PFSK-1 (cell line): ENCODE measurements around the gene TMEM94.

Experiments
- FOXP2 ChIP-seq: optimal IDR thresholded peaks from 2 replicates; pipeline ENCODE3; 2011; ENCODE audit warnings: borderline replicate concordance, control low read depth, inconsistent platforms; ENCODE audit not compliant: insufficient read depth; ENCODE audit errors: extremely low read length, extremely low read depth
- POLR2AphosphoS5 ChIP-seq: IDR thresholded peaks from 2 replicates; pipeline ENCODE4 v1.6.1; 2012; ENCODE audit warnings: low read depth, mild to moderate bottlenecking, control low read depth, low read length, moderate library complexity
- SIN3A ChIP-seq: IDR thresholded peaks from 2 replicates; pipeline ENCODE4 v1.6.1; 2012; ENCODE audit warnings: mild to moderate bottlenecking, low read length, moderate library complexity, borderline replicate concordance; ENCODE audit not compliant: insufficient read depth
- TAF1 ChIP-seq: IDR thresholded peaks from 2 replicates; pipeline ENCODE4 v1.6.1; 2012; ENCODE audit warnings: low read length, control low read depth, borderline replicate concordance; ENCODE audit not compliant: insufficient read depth
- TF ChIP-seq, protein P1 (sequence below), 2 experiments: IDR thresholded peaks; 2 replicates each; pipeline versions ENCODE4 v1.6.1 to v1.8.0; 2011 to 2012; ENCODE audit warnings: low read depth in 2 of 2, low read length in 2 of 2, control low read depth in 1 of 2, inconsistent platforms in 1 of 2, mild to moderate bottlenecking in 1 of 2, moderate library complexity in 1 of 2; ENCODE audit not compliant: insufficient read depth in 1 of 2

TMEM94 gene

DNA sequence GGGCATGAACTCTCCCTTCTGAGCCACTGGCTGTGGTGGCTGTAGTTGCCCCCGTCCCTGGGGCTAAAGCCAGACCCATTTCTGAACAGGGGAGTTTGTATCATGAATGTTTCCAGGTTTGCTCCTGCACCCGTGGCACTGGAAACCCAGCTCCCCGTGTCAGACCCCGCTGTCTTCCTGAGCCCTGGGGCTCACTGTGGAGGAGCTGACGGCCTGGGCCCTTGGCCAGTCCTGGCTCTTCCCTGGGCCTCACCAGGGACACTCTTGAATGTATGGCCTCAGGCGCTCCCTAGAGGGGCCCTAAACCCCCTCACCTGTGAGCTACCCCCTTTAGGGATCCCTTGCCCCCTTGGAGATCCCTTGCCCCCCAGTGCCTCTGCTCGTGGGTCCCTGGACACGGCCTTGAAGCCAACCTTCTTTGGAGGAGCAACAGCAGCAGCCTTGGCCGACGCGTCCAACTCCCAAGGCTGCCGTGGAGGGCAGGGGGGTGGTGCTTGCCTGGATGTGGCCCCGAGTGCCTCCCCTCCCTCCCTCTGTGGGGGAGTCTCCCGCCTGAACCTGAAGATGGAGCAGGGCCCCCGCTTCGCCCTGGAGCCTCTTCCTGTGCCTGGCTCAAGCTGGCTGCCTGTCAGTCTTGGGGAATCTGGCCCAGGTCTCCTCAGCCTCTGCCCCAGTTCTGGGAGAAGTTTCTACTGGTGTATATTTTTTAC is 43.0 kb downstream of the TMEM94 start:
- TF ChIP-seq FOXP2 (no peak), SIN3A (no peak), TAF1 (no peak), POLR2AphosphoS5 (no peak; the same call in 1 of the 2 replicates)
- TF ChIP-seq, protein P1, sequence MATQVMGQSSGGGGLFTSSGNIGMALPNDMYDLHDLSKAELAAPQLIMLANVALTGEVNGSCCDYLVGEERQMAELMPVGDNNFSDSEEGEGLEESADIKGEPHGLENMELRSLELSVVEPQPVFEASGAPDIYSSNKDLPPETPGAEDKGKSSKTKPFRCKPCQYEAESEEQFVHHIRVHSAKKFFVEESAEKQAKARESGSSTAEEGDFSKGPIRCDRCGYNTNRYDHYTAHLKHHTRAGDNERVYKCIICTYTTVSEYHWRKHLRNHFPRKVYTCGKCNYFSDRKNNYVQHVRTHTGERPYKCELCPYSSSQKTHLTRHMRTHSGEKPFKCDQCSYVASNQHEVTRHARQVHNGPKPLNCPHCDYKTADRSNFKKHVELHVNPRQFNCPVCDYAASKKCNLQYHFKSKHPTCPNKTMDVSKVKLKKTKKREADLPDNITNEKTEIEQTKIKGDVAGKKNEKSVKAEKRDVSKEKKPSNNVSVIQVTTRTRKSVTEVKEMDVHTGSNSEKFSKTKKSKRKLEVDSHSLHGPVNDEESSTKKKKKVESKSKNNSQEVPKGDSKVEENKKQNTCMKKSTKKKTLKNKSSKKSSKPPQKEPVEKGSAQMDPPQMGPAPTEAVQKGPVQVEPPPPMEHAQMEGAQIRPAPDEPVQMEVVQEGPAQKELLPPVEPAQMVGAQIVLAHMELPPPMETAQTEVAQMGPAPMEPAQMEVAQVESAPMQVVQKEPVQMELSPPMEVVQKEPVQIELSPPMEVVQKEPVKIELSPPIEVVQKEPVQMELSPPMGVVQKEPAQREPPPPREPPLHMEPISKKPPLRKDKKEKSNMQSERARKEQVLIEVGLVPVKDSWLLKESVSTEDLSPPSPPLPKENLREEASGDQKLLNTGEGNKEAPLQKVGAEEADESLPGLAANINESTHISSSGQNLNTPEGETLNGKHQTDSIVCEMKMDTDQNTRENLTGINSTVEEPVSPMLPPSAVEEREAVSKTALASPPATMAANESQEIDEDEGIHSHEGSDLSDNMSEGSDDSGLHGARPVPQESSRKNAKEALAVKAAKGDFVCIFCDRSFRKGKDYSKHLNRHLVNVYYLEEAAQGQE (IDR thresholded peaks at IDR 0.05; ENCODE audit: insufficient read depth in 1 of 2, low read depth in 2 of 2, low read length in 2 of 2) = no peak

GRCh38 chr17:75500419-75501216 is 44.2 kb downstream of the TMEM94 start:
- TF ChIP-seq POLR2AphosphoS5 (no peak), SIN3A (no peak), TAF1 (no peak), FOXP2 (no peak)
- TF ChIP-seq, protein P1 (IDR thresholded peaks at IDR 0.05; ENCODE audit: insufficient read depth in 1 of 2, low read depth in 2 of 2, low read length in 2 of 2) = no peak

DNA sequence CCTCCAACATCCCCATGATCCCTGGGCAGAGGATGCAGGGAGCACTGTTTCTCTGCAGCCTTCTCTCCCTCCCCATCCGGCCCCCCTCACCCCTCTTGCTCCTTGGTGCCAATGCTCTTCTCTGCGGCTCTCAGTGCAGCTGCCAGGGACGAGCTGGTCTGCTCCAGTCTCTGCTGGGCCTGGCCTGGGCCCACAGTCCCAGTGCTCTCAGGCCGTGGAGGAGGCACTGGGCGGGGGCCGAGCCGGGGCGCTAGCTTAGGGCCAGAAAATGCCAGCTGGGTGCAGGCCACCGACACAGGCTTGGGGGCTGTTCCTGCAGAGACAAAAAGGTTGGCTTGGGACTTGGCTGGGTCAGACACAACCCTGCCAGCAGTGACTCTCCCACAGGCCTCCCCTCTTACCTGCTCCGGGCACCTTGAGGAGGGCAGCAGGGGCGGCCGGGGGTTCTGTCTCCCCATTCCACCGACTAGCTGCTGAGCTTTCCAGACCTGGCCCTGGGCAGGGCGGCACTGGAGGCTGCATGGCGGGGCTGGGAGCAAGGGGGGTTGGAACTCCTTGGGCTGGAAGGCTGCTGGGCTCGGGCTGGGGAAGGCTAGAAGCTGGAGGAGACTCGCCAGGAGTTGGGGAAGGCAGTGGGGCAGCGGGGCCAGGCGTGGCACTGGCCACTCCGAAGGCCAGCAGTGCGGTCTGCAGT is 45.1 kb downstream of the TMEM94 start:
- no peak for TF ChIP-seq FOXP2
- no peak for TF ChIP-seq POLR2AphosphoS5
- no peak for TF ChIP-seq TAF1
- TF ChIP-seq, protein P1 (IDR thresholded peaks at IDR 0.05; ENCODE audit: insufficient read depth in 1 of 2, low read depth in 2 of 2, low read length in 2 of 2) = no peak
- TF ChIP-seq SIN3A = no peak

GRCh38 chr17:75502072-75502720 is 45.8 kb downstream of the TMEM94 start:
- TF ChIP-seq FOXP2 (no peak), POLR2AphosphoS5 (no peak), TAF1 (no peak), SIN3A (no peak)
- TF ChIP-seq, protein P1 (IDR thresholded peaks at IDR 0.05; ENCODE audit: insufficient read depth in 1 of 2, low read depth in 2 of 2, low read length in 2 of 2) = no peak
